HG02852 (cell line): Measurements from ENCODE around the gene FMN1.
"Not testable (repeated sequence)": the region's sequence is repeated elsewhere in the genome, so short reads cannot be mapped to it uniquely, and the experiment has no call there.

Experiments used
- ATAC-seq: cut with Tn5 transposase; IDR thresholded peaks from one replicate; pipeline ENCODE4 v1.9.1; 2021; ENCODE audit warnings: mild to moderate bottlenecking, moderate library complexity; ENCODE audit not compliant: unreplicated experiment

Gene FMN1

GRCh38 chr15:32990071-32990470 is 204.4 kb downstream of the FMN1 start:
- no peak for ATAC-seq

- ATAC-seq, result no peak
Measured at GRCh38 chr15:32987067-32987466, 207.4 kb downstream of the FMN1 start.

GRCh38 chr15:32986147-32986546 is 208.4 kb downstream of the FMN1 start:
- ATAC-seq, result no peak

- no peak for ATAC-seq
Measured at GRCh38 chr15:32983679-32984078, 210.8 kb downstream of the FMN1 start.

- ATAC-seq, result no peak
Measured at GRCh38 chr15:32982001-32982400, 212.5 kb downstream of the FMN1 start.

GRCh38 chr15:32981536-32981935 is 213.0 kb downstream of the FMN1 start:
- ATAC-seq, result no peak

- no peak for ATAC-seq
Measured at GRCh38 chr15:32979710-32980109, 214.8 kb downstream of the FMN1 start.

GRCh38 chr15:32977506-32977905 is 217.0 kb downstream of the FMN1 start:
- ATAC-seq, result no peak

- ATAC-seq, result no peak
Measured at GRCh38 chr15:32974691-32975090, 219.8 kb downstream of the FMN1 start.

GRCh38 chr15:32972686-32973085 is 221.8 kb downstream of the FMN1 start:
- no peak for ATAC-seq

GRCh38 chr15:32970847-32971246 is 223.7 kb downstream of the FMN1 start:
- ATAC-seq, result no peak

- no peak for ATAC-seq
Measured at GRCh38 chr15:32967521-32967920, 227.0 kb downstream of the FMN1 start.

GRCh38 chr15:32966512-32966911 is 228.0 kb downstream of the FMN1 start:
- ATAC-seq, result no peak

- ATAC-seq, result no peak
Measured at GRCh38 chr15:32965897-32966296, 228.6 kb downstream of the FMN1 start.

- no peak for ATAC-seq
Measured at GRCh38 chr15:32959077-32959476, 235.4 kb downstream of the FMN1 start.

- ATAC-seq, result no peak
Measured at GRCh38 chr15:32957219-32957618, 237.3 kb downstream of the FMN1 start.

- ATAC-seq, result no peak
Measured at GRCh38 chr15:32956711-32957110, 237.8 kb downstream of the FMN1 start.

GRCh38 chr15:32956006-32956405 is 238.5 kb downstream of the FMN1 start:
- ATAC-seq, result no peak

GRCh38 chr15:32953533-32953910 is 241.0 kb downstream of the FMN1 start:
- ATAC-seq, result no peak

- ATAC-seq, result no peak
Measured at GRCh38 chr15:32952901-32953532, 241.5 kb downstream of the FMN1 start.

GRCh38 chr15:32951736-32952464 is 242.6 kb downstream of the FMN1 start:
- ATAC-seq, result no peak

GRCh38 chr15:32950051-32950450 is 244.5 kb downstream of the FMN1 start:
- ATAC-seq, result not testable (repeated sequence)

GRCh38 chr15:32946210-32946609 is 248.3 kb downstream of the FMN1 start:
- ATAC-seq, result no peak
